ENCODE results near the gene HSP90AA1.
A peak's percentile ranks its signal among the peaks of the same experiment; 100 is the strongest.

Gene HSP90AA1

DNA sequence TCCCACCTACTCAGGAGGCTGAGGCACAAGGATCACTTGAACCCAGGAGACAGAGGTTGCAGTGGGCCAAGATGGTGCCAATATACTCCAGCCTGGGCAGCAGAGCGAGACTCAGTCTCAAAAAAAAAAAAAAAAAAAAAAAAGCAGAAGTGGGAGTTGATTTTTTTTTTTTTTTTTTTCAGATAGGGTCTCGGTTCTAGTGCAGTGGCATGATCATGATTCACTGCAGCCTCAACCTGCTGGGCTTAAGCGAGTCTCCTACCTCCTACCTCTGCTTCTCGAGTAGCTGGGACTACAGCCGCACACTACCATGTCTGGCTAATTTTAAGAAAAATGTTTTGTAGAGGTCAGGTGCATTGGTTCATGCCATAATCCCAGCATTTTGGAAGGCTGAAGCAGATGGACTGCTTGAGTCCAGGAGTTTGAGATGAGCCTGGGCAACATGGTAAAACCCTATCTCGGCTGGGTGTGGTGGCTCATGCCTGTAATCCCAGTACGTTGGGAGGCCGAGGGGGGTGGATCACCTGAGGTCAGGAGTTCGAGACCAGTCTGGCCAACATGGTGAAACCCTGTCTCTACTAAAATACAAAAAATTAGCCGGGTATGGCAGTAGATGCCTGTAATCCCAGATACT lies 16.3 kb upstream of the HSP90AA1 start:
- TF ChIP-seq, protein P1, sequence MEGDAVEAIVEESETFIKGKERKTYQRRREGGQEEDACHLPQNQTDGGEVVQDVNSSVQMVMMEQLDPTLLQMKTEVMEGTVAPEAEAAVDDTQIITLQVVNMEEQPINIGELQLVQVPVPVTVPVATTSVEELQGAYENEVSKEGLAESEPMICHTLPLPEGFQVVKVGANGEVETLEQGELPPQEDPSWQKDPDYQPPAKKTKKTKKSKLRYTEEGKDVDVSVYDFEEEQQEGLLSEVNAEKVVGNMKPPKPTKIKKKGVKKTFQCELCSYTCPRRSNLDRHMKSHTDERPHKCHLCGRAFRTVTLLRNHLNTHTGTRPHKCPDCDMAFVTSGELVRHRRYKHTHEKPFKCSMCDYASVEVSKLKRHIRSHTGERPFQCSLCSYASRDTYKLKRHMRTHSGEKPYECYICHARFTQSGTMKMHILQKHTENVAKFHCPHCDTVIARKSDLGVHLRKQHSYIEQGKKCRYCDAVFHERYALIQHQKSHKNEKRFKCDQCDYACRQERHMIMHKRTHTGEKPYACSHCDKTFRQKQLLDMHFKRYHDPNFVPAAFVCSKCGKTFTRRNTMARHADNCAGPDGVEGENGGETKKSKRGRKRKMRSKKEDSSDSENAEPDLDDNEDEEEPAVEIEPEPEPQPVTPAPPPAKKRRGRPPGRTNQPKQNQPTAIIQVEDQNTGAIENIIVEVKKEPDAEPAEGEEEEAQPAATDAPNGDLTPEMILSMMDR (IDR thresholded peaks at IDR 0.05): no peak
- Histone ChIP-seq H3K4me3 (ENCODE audit: low read depth, low read length) (no peak overlapping the region), H2AFZ (no peak overlapping the region)

GRCh38 chr14:102097441-102098135 lies 10.7 kb upstream of the HSP90AA1 start:
- TF ChIP-seq, protein P1 (IDR thresholded peaks at IDR 0.05): no peak
- Histone ChIP-seq H3K27ac (no peak overlapping the region), H3K4me3 (ENCODE audit: low read depth, low read length) (no peak overlapping the region), H3K27me3 (ENCODE audit: control insufficient read depth, insufficient read depth, low read length) (no peaks in the 10 kb centered on the region), H3K4me1 (peaks cover 2% of the 10 kb centered on the region), H2AFZ (no peak overlapping the region), H3K9me3 (ENCODE audit: control insufficient read depth, low read length) (no peaks in the 10 kb centered on the region), H3K36me3 (ENCODE audit: control insufficient read depth, insufficient read depth, low read length) (no peaks in the 10 kb centered on the region), H3K4me2 (ENCODE audit: low read length) (no peak overlapping the region), H3K9ac (no peak overlapping the region), H3K79me2 (no peaks in the 10 kb centered on the region)

More for the DNA sequence above, 16.3 kb upstream of the HSP90AA1 start:
- Histone ChIP-seq H3K4me2 (ENCODE audit: low read length) (no peak overlapping the region), H3K9ac (no peak overlapping the region), H3K79me2 (no peaks in the 10 kb centered on the region), H3K36me3 (ENCODE audit: control insufficient read depth, insufficient read depth, low read length) (no peaks in the 10 kb centered on the region), H3K27ac (no peak overlapping the region), H3K9me3 (ENCODE audit: control insufficient read depth, low read length) (no peaks in the 10 kb centered on the region), H3K27me3 (ENCODE audit: control insufficient read depth, insufficient read depth, low read length) (no peaks in the 10 kb centered on the region), H3K4me1 (no peaks in the 10 kb centered on the region)

DNA sequence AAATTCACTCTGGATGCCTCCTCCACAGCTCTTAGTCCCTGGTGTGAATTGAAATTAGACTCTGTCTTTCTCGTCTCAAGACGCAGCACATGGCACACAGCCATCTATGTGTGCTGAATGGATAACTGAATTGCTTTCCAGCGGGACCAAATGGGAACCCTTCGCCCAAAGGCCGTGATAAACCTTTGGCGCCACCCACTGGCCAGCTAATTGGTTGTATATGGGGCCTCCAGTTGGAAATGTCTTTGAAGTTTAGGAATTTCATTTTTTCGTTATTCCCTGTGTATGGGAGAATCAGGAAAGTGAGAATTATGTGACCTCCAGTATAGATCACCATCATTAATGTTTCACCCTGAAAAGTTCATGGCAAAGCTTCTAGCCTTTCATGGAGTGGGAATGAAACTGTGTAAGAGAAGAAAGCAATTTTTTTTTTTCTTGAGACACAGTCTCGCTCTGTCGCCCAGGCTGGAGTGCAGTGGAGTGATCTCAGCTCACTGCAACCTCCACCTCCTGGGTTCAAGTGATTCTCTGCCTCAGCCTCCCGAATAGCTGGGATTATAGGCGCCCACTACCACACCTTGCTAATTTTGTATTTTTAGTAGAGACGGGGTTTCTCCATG lies 9.8 kb upstream of the HSP90AA1 start:
- no peak overlapping the region for H3K4me2 ChIP-seq (ENCODE audit: low read length)

DNA sequence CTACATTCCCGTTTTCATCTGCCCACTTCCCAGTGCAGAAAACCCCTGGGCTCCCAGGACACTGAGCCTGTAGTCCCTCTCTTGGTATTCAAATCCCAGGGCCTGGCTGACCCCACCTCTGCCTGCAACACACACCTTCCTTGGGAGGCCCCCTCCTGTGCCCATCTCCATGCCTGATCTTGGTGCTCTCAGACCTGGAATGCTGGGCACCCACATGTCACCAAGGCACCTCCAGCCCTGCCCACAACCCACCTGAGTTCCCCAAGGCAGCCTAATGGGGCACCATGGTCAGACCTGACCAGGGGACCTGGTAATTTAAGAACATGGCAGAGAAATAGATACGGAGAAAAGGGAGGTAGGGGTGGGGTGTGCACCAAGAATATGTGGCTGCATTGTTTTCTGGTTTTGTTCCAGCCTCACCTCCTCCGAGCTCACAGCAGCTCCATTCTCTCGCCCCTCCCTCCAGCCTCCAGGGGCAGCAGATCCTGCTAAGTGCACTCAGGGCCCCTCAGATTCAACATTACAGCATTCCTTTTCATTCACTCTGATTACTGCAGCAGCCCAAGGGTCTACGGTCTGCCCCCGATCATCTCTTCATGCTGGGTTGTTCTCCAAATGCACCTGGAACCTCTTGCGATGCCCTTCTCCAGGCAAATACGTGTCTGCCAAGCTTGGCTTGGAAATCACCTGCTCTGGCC lies 9.2 kb upstream of the HSP90AA1 start:
- peaks cover 2% of the 10 kb centered on the region for H3K4me1 ChIP-seq
- no peak overlapping the region for H3K4me3 ChIP-seq (ENCODE audit: low read depth, low read length)
- TF ChIP-seq, protein P1 (IDR thresholded peaks at IDR 0.05): no peak
- no peak overlapping the region for H3K27ac ChIP-seq
- no peak overlapping the region for H3K4me2 ChIP-seq (ENCODE audit: low read length)
- H3K36me3 ChIP-seq (ENCODE audit: control insufficient read depth, insufficient read depth, low read length): no peaks in the 10 kb centered on the region
- no peaks in the 10 kb centered on the region for H3K79me2 ChIP-seq
- H3K9ac ChIP-seq: no peak overlapping the region
- no peaks in the 10 kb centered on the region for H3K9me3 ChIP-seq (ENCODE audit: control insufficient read depth, low read length)
- no peaks in the 10 kb centered on the region for H3K27me3 ChIP-seq (ENCODE audit: control insufficient read depth, insufficient read depth, low read length)
- H2AFZ ChIP-seq: peak overlapping the region; percentile 51

More for the DNA sequence above, 9.8 kb upstream of the HSP90AA1 start:
- H3K36me3 ChIP-seq (ENCODE audit: control insufficient read depth, insufficient read depth, low read length): no peaks in the 10 kb centered on the region
- peaks cover 2% of the 10 kb centered on the region for H3K4me1 ChIP-seq
- peak overlapping the region; percentile 51 for H2AFZ ChIP-seq
- no peak overlapping the region for H3K4me3 ChIP-seq (ENCODE audit: low read depth, low read length)
- no peaks in the 10 kb centered on the region for H3K79me2 ChIP-seq
- H3K27me3 ChIP-seq (ENCODE audit: control insufficient read depth, insufficient read depth, low read length): no peaks in the 10 kb centered on the region
- H3K9me3 ChIP-seq (ENCODE audit: control insufficient read depth, low read length): no peaks in the 10 kb centered on the region
- TF ChIP-seq, protein P1 (IDR thresholded peaks at IDR 0.05): peak; percentile 95
- H3K27ac ChIP-seq: no peak overlapping the region
- H3K9ac ChIP-seq: no peak overlapping the region
